ENCODE results near the gene ABHD12B.

The ABHD12B gene

GRCh38 chr14:50871914-50872732 is at the start of gene ABHD12B:
TSS of gene ABHD12B (plus strand) at chr14:50872053. CDS start at chr14:50872175, 122 bp downstream.
- peak; percentile 17 for DNase-seq (ENCODE audit: low read depth)

GRCh38 chr14:50822501-50823042 is 49.3 kb upstream of the ABHD12B start:
- DNase-seq (ENCODE audit: low read depth), result no peak

- no peak for DNase-seq (ENCODE audit: low read depth)
These were observed 48.6 kb upstream of the ABHD12B start for GRCh38 chr14:50823051-50823761.

- DNase-seq (ENCODE audit: low read depth), result no peak
These were observed 47.9 kb upstream of the ABHD12B start for GRCh38 chr14:50823762-50824636.

GRCh38 chr14:50825307-50825706 is 46.5 kb upstream of the ABHD12B start:
- DNase-seq (ENCODE audit: low read depth), result no peak

- DNase-seq (ENCODE audit: low read depth), result no peak
These were observed 45.2 kb upstream of the ABHD12B start for GRCh38 chr14:50826681-50827080.

GRCh38 chr14:50828721-50829488 is 42.9 kb upstream of the ABHD12B start:
- DNase-seq (ENCODE audit: low read depth), result no peak

GRCh38 chr14:50829489-50830043 is 42.3 kb upstream of the ABHD12B start:
- DNase-seq (ENCODE audit: low read depth), result no peak

- peak; percentile 49 for DNase-seq (ENCODE audit: low read depth)
These were observed 41.6 kb upstream of the ABHD12B start for GRCh38 chr14:50830044-50830931.

GRCh38 chr14:50830932-50831725 is 40.7 kb upstream of the ABHD12B start, which contains the start of gene NIN:
TSS of gene NIN (minus strand) at chr14:50831162. CDS start at chr14:50822056, 9,106 bp downstream.
- DNase-seq (ENCODE audit: low read depth), result peak; percentile 77

- DNase-seq (ENCODE audit: low read depth), result no peak
These were observed 40.1 kb upstream of the ABHD12B start for GRCh38 chr14:50831726-50832168.

GRCh38 chr14:50832935-50833630 is 38.8 kb upstream of the ABHD12B start:
- no peak for DNase-seq (ENCODE audit: low read depth)

- no peak for DNase-seq (ENCODE audit: low read depth)
These were observed 37.0 kb upstream of the ABHD12B start for GRCh38 chr14:50834802-50835276.

GRCh38 chr14:50835280-50835679 is 36.6 kb upstream of the ABHD12B start:
- DNase-seq (ENCODE audit: low read depth), result peak; percentile 62

GRCh38 chr14:50836515-50836914 is 35.3 kb upstream of the ABHD12B start:
- DNase-seq (ENCODE audit: low read depth), result no peak

- DNase-seq (ENCODE audit: low read depth), result no peak
These were observed 34.6 kb upstream of the ABHD12B start for GRCh38 chr14:50837271-50837670.

GRCh38 chr14:50837850-50838470 is 33.9 kb upstream of the ABHD12B start:
- DNase-seq (ENCODE audit: low read depth), result no peak

- no peak for DNase-seq (ENCODE audit: low read depth)
These were observed 32.8 kb upstream of the ABHD12B start for GRCh38 chr14:50839048-50839447.

Data from fibroblast of gingiva (primary cell).